GM19397 (cell line): ENCODE results near the gene PPP1R13B.

Experiments used
- ATAC-seq: cut with Tn5 transposase; IDR thresholded peaks from one replicate; pipeline ENCODE4 v1.9.1; 2021; ENCODE audit warnings: mild to moderate bottlenecking, moderate library complexity; ENCODE audit not compliant: unreplicated experiment

The PPP1R13B gene

DNA sequence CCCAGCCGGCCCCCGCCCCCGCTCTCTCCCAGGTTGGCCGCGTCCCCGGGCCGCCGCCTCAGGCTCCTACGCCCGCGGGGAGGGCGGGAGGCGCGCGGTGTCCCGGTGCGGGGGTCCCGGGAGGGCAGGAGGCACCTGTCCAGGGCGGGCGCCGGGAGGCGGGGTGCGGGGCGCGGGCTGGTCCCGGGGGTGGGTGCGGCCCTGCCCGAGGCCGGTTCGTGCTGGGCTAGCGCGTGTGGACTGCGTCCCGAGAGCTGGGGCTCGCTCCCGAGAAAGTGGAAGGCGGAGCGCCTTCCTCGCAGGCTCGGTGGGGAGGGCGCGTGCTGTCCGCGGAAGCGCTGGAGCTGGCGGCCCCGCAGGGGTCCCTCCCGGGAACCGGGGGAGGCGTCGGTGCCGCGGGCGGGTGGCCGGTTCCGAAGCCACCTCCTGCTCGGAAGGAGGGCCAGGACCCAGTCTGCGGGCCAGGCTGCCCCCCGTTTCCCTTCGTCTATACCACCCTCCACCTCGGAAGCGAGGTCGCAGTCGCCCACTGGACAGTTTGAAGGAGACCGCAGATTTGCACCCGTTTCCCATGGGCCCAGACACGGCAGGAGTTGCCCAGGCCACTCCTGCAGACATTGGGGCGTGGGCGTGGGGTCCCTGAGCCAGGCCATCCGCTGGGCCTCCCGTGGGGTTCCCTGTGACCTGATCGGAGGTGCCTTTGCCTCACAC, 131.1 kb downstream of the PPP1R13B start:
- peak; percentile 3 for ATAC-seq

DNA sequence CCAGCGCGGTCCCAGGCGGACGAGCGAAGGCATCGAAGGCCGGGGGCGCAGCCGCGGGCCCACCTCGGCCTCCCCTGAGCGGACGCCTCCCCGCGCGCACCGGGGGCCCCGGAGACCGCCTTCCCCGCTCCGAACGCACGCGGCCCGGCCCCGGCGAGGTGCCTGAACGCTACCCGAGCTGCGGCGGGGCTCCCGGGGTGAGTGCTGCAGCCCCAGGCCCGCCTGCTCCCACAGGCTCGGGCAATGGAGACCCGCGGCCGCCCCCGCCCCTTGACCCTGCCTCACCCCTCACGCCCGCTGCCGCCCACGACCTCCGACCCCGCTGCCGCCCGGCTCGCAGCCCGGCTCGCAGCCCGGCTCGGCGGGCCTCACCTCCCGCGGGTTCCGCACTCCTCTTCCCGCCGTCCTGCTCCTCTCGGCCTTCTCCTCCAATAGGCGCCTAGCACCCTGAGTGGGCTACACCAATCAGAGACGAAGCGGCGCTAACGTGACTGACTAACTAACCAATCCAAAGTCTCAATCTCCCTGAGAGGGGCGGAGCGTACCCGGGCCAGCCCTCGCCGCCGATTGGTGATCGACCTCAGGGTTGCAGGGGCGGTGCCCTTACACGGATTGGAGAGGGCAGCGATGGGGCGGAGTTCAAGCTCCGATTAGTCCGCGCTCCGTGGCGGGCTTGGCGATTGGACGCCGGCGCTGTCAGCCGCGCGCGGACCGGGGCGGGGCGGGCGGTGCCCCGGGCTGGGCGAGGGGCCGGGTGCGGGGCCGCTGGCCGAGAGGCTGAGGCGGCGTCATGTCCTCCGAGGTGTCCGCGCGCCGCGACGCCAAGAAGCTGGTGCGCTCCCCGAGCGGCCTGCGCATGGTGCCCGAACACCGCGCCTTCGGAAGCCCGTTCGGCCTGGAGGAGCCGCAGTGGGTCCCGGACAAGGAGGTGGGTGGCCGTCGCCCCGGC, 132.0 kb downstream of the PPP1R13B start, which contains the start of the genes XRCC3 and ZFYVE21:
Gene XRCC3 (minus strand): TSS at position 400 of the 949 bp plus-strand sequence. CDS start 4,364 bp downstream, outside the sequence.
Gene ZFYVE21 (plus strand): TSS at position 759 of the 949 bp plus-strand sequence. CDS start 32 bp downstream, at position 791.
- ATAC-seq, result peak; percentile 91

DNA sequence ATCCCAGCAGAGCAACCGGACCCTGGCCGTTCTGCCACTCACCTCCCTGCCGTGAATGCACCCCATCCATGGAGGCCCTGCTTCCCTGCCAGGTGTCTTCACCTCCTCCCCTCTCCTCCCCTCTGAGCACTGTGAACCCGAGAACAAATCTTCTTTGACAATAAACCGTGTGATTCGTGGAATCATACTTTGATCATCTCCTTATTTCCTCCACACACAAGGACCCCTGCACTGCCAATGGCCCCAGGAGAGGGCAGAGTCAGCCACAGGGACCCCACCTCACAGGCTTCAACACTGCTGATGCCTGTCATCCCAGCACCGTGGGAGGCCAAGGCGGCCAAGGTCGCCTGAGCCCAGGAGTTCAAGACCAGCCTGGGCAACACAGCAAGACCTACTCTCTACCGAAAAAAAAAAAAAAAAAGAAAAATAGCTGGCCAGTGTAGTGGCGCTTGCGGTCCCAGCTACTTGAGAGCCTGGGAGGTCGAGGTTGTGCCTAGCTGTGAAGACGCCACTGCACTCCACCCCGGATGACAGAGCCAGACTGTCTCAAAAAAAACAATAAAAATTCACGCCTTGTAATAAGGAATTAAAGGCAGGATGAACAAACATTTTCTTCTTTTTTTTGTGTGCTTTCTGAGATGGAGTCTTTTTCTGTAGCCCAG, 133.2 kb downstream of the PPP1R13B start:
- ATAC-seq, result no peak

DNA sequence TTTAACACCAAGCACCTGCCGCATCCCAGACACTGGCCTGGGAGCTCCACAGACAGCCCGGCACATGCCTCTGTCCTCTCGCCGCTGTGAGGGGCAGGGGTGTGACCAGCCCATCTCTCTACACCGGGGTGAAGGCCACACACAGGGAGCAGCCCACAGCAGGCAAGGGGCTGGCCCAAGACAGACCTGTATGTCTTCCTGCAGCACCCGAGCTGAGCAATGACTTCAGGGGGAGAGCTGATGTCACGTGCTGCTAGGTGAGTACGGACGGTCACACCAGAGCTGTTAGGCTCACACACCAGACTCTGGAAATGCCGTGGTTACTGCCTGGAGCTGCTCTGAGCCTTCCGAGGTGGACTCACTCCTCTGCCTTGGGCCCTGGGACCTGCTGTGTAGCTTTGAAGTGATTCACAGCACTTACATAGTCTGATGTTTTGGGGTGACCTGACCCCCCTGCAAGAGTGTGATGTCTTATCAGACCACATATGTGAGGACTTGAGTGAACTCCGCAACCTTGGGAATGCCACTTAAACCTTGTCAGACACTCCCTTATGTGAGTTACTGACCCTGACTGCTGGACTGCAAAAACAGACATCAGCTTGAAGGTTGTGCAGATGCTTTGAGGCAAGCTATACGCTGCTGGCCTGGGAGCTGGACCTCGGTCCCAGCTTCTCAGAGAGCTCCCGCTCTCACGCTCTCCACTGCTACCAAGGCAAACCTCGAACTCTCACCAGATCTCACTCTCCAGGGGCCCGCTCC, 133.9 kb downstream of the PPP1R13B start:
- ATAC-seq, result no peak

DNA sequence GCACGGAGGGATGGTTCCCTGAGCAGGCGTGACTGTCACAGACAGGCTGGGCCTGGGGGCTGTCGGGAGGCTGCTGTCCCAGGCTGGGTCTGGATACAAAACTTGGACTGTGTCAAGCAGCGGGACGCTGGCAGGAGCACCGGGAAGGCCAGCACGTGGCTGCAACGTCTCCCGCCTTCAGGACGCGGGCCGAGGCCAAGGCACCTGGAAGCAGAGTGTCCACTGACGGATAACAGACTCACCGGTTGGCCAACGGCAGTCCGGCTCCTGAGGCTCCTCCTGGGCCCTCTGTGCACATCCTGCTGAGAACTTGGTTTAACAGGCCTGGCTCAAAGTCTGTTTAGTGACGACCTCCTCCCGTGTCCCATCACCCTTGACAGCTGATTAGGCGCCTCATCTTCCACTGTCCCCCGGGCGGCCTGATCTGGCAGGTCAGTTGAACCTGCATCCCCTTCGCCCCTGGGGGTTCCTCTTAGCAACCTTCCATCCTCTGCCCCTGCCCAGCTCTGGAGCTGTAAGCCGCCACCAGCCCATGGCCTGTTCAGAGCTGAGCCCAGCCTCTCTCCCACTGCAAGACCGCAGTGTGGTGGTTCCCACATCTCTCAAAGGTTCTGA, 134.6 kb downstream of the PPP1R13B start:
- no peak for ATAC-seq

DNA sequence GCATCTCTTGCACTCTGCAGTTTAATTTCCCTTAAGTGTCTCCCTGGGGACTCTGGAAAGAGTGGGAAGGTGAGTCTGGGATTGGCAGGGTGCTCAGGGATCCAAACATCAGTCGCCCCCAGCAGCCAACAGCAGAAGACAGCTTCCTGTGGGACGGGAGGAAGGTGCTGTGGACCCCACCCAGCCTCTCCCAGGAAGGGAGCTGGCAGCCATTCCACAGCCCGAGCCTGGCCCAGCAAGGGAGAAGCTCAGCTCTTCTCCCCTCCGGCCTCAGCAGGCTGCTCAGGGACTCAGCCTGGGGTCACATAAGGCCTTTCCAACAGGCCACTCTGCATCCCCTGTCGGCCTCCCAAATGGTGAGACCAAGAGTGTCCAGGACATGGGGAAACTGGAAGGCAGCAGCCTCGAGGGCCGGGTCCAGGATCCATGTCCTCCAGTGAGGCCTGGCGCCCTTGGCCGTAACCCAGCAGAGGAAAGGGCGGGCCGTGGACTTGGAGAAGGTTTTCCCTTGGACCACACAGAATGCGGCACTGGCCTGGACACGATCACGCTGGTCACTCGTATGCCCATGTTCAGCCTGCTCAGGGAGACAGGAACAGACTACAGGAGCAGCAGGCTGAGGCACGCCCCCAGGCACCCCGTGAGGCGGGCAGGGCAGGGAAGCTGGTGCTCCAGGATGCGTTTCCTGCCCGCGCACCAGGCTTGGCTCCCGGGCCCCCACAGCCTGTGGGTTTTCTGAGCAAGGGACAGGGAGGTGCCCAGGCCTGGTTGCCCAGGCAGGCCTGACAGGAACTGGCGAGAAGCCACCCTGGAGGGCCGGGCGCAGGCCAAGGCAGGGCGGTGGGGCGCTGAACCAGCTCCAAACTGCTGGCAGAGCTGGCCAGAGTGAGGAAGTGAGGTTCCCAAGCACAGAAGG, 135.6 kb downstream of the PPP1R13B start:
- no peak for ATAC-seq

DNA sequence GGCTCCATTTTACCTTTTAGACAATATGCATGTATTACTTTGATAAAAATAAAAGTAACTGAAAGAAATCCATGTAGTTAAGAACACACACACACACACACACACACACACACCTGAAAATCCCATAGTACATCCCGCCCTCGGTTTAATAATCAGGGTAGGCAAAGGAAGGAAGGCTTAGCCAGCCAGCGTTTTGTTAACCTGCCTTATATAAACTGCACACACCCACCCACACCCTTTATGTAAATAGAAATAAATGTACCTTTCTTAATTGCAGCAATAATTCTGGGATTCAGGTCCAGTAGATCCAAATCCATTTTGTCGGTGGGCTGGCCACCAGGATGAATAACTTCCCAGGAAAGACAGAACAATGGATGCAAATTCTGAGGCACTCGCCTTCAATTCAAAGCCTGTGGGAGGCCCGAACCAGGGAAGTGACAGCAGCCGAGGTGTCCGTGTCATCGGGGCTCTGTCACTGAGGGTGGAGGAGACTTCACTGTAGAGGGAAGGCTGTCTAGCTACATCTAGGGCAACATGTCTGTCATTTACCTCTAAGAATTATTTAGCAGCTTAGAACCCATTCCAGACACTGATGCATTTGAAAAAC, 136.5 kb downstream of the PPP1R13B start:
- ATAC-seq, result no peak

DNA sequence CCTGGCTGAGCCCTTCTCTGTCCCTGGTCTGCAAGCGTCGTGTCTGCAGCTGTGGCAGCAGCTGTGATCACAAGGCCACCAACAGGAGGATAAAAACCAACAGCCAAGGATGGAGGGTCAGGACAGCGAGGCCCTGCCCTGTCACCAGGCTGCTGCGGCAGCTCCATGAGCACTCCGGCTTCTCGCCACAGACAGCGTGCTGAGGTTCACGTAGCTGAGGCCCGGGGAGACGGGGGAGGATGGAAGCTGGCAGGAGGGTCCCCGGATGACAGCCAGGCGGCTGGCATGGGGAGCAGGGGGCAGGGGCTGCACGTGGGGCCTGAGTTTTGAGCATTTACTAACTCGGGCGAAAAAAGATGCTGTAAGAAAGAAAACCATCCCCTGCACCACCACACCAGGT, 137.6 kb downstream of the PPP1R13B start:
- no peak for ATAC-seq

DNA sequence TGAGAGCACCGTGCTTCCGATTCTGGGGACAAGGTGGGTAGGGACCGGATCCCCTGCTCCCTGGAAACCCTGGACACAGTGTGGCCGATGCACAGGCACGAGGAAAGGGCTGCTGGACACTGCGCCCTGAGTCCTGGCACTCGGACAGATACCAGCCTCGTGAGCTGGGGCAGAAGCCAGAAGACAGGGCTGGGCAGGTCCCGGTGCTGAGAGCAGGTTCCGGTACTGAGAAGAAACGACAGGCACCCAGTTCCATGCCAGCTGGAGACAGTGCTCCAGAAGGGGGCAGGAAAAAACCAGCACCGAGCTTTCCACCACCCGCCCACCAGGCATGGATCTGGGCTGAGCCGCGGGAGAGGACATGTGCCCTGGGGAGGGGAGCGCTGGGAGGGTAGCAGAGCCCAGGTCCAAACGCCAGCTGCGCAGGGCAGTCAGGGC, 138.6 kb downstream of the PPP1R13B start:
- no peak for ATAC-seq

DNA sequence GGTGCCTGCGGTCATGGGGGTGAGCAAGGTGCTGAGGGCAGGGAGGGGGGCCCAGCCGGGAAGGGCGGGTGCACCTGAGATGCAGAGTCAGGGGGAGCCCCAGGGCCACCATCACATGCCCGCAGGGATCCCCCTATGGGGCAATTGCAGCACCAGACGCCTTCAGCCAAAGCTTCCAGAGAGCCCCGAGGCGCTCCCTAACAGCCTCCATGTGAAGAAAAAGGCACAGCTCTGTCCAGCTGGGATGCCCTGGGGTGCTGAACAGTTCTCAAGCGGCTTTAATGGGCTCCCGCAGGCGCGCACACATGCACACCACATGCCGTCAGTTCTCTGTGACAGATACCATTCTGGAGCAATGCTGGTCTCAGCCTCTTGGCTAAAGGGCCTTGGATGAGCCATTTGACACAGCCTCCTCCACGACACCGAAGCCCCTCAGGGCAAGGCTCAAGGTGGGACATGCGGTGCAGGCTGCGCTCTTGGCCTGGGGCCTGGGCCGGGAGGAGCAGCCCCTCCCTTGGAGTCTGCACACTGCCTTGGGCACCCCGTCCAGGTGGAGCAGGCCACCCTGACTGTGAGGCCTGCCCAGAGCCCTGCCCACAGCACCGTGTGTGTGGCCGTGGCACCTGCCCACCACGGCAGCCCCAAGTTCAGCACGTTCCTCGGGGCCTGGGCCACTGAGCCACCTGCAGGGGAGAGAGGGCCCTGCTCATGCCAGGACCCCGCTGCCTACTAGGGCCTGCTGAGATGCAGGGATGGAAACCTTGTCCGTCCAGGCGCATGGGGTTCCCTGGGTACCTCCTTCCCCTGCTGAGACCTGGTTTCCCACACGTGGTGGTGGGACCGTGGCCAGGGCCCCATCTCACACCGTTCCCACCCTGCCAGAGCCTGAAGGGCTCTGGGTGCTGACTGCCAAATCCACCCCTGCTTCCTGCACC, 139.8 kb downstream of the PPP1R13B start:
- ATAC-seq, result no peak

DNA sequence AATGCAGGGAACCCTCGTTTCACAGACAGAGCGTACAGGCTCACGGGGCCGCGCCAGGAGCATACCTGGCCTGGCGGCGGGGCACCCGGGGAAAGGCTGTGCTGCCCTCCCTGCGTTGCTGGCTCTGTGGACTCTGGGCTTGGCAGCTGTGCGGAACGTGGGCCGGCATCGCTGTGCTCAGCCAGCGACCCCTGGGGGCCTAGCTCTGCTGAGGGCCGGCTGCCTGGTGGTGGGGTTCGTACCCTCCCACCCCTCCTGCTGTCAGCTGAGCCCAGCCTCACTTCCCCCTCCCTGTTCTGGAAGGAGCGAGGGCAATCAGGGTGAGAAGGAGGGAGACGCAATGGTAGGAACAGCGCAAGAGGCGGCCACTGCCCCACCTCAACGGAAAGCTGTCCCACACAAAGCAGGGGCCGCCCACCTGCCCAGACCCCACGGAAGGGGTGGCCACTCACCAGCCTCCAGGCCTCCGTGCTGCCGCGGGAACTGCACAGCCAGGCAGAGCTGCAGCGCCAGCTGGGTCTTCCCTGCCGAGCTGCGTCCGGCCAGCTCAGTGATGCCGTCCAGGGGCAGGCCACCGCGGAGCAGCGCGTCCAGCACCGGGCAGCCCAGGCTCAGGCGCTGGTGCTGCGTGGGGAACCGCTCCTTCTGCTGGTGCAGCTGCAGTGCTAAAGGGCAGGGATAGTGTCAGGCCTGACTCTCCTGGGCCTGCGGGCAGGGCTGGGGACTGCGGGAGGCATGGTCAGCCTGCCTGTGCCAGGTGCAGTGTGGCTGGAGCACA, 140.6 kb downstream of the PPP1R13B start:
- no peak for ATAC-seq

DNA sequence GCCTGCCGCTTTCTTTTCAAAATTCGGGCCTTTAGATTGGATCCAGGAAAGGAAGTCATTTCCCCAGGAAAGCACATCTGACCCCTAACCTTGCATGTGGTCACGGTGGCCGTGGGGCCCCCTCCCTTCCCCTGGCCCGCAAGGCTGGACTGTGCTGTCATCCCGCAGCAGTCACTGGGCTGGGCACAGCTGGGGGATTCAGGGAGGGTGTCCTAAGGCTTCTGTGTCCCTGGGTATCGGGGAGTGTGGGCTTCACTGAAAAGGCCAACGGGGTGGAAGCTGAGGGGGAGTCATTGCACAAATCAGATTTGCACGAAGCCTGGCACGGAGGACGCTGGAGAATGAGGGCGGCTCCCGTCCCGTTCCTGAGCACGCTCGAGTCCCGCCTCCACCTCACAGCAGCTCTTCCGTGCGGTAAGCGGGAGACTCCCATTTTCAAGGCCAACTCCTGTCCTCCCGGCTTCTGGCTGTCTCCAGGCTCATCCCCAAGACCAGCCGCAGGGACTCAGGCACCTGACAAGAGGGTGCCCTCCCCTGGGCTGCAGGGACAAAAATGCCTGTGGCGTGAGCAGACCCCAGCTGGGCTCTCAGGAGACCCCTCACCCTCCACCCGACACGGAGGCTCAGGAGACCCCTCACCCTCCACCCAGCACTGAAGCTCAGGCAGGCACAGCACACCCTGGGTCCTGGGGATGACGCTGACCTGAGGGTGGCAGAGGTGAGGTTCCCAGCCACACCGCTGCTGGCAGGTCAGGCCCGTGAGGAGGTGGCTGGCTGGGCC, 141.7 kb downstream of the PPP1R13B start:
- no peak for ATAC-seq

DNA sequence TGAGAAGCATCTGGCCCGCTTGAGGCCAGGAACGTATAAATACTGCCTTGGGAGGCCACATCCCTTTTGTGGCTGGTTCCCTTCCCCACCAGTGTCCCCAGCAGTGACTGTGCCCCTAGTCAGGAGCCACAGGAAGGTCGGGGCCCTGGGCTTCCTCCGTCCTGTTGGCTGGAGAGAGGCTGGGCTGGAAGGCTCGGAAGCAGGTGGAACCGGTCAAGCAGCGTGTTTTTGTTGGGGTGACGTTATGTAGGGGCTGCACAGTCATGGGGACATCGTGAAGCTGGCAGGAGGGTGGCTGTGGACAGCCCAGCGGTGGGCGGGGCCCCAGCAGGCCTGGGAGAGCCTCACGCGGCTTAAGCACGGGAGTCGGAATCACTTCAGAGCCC, 142.3 kb downstream of the PPP1R13B start:
- ATAC-seq, result no peak

DNA sequence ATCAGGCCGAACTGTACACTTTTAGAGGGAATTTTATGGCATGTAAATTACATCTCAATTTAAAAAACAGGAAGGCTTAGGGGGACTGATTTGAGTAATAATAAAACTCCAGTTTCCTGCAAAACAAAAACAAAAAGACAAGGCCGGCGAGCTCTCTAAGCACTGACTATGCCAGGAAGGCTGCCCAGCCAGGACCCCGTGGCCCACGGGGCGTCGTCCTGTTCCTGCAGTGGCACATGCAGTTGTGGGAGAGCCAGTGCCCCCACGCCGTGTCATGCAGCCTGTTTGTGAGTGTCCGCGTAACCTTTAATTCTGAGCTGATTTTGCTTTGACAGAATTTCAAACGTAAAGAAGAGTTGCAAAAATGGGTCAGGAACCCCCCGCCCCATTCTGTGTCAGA, 142.7 kb downstream of the PPP1R13B start:
- no peak for ATAC-seq

DNA sequence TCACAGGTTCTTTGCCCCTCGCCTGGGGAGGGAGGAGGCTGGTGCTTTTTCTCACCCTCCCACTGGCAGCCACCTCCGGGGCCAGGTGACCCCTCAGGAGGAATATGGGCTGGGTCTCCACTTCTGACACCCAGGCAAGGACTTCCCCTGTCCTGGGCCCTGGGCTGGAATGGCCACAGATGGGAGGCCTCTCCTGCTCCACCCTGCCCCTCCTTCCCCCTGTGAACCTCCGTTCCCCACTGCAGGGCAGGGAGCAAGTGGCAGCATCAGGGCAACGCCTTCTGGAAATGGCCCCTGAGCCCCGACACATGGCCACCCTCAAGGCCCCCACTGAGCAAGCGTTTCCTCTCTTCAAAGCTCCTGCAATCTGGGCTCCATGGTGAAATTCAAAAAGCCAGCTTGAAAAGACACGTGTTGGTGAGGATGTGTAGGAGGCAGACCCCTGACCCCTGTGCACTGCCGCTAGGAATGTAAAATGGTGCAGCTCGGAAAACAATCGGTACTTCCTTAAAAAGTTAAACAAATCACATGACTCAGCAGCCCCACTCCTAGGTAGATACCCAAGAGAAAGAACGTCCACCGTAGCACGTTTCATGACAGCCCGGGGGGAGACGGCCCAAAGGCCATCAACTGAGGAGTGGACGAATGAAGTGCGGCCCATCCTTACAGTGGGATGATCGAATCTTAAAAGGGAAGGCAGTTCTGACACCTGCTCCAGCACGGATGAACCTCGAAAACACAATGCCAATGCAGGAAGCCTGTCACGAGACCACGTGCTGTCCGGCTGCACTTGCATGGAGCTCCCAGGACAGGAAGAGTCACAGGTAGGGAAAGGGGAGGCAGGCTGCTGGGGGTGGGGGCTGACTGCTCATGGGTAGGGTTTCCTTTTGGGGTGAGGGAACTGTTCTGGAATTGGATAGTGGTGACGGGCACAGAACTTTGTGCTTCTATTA, 143.7 kb downstream of the PPP1R13B start:
- ATAC-seq, result no peak
